Measurements from ENCODE around the gene TMEM63C.
"Not testable (repeated sequence)": the region's sequence is repeated elsewhere in the genome, so short reads cannot be mapped to it uniquely, and the experiment has no call there.

The TMEM63C gene

DNA sequence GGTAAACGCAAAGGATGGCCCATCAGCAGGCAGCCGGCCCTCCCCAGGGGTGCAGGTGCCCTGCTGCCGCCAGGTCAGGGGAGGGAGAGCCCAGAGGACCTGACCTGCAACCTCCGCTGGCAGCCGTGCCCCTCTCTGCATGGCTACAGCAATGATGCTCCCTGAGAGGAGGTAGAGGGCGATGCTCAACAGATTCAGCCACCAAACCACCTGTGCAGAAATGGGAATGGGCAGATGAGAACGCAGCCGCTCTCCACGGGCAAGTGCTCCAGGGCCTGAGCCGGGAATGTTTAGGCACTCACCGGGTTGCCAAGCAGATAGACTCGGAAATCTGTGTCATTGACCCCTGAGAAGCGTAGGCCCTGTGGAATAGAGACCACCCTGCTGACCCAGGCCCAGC lies 98.1 kb downstream of the TMEM63C start:
- Histone ChIP-seq H3K9ac (ENCODE audit: low read length) (no peak overlapping the region), H3K9me3 (ENCODE audit: insufficient read depth, low read length) (no peaks in the 10 kb centered on the region), H3K36me3 (replicated peaks; ENCODE audit: low read depth, low read length) (peaks cover 10% of the 10 kb centered on the region), H3K4me1 (ENCODE audit: low read length) (peaks cover 6% of the 10 kb centered on the region), H3K27me3 (ENCODE audit: low read depth, low read length) (no peaks in the 10 kb centered on the region), H2AFZ (ENCODE audit: low read depth, low read length) (no peak overlapping the region), H3K27ac (ENCODE audit: low read length) (no peak overlapping the region), H4K20me1 (ENCODE audit: insufficient read depth, low read length) (no peaks in the 10 kb centered on the region), H3K4me3 (ENCODE audit: low read length) (no peak overlapping the region), H3K79me2 (ENCODE audit: low read length) (no peaks in the 10 kb centered on the region), H3K4me2 (ENCODE audit: low read length) (no peak overlapping the region)
- TF ChIP-seq EZH2phosphoT487 (IDR thresholded peaks at IDR 0.05; ENCODE audit: low read depth) = no peak
- TF ChIP-seq, protein P1, sequence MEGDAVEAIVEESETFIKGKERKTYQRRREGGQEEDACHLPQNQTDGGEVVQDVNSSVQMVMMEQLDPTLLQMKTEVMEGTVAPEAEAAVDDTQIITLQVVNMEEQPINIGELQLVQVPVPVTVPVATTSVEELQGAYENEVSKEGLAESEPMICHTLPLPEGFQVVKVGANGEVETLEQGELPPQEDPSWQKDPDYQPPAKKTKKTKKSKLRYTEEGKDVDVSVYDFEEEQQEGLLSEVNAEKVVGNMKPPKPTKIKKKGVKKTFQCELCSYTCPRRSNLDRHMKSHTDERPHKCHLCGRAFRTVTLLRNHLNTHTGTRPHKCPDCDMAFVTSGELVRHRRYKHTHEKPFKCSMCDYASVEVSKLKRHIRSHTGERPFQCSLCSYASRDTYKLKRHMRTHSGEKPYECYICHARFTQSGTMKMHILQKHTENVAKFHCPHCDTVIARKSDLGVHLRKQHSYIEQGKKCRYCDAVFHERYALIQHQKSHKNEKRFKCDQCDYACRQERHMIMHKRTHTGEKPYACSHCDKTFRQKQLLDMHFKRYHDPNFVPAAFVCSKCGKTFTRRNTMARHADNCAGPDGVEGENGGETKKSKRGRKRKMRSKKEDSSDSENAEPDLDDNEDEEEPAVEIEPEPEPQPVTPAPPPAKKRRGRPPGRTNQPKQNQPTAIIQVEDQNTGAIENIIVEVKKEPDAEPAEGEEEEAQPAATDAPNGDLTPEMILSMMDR (IDR thresholded peaks at IDR 0.05; ENCODE audit: low read depth, low read length) = no peak

DNA sequence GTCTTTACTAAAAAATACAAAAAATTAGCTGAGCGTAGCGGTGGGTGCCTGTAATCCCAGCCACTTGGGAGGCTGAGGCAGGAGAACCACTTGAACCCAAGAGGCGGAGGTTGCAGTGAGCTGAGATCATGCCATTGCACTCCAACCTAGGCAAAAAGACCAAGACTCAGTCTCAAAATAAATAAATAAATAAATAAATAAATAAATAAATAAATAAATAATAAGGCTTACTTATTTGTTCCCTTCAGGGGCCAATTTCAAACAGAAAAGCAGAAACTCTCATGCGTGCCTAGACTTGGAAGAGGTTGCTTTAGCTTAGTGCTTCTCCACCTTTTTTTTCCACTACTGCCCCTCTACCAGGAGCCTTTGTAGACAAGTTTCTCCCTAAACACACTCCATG lies 99.3 kb downstream of the TMEM63C start:
- H3K79me2 ChIP-seq (ENCODE audit: low read length); H3K27me3 ChIP-seq (ENCODE audit: low read depth, low read length); H2AFZ ChIP-seq (ENCODE audit: low read depth, low read length); H3K4me2 ChIP-seq (ENCODE audit: low read length); H3K4me1 ChIP-seq (ENCODE audit: low read length); H4K20me1 ChIP-seq (ENCODE audit: insufficient read depth, low read length); H3K9ac ChIP-seq (ENCODE audit: low read length); H3K4me3 ChIP-seq (ENCODE audit: low read length); H3K9me3 ChIP-seq (ENCODE audit: insufficient read depth, low read length); H3K27ac ChIP-seq (ENCODE audit: low read length): not testable (repeated sequence)
- H3K36me3 ChIP-seq (replicated peaks; ENCODE audit: low read depth, low read length) = peaks cover 10% of the 10 kb centered on the region

DNA sequence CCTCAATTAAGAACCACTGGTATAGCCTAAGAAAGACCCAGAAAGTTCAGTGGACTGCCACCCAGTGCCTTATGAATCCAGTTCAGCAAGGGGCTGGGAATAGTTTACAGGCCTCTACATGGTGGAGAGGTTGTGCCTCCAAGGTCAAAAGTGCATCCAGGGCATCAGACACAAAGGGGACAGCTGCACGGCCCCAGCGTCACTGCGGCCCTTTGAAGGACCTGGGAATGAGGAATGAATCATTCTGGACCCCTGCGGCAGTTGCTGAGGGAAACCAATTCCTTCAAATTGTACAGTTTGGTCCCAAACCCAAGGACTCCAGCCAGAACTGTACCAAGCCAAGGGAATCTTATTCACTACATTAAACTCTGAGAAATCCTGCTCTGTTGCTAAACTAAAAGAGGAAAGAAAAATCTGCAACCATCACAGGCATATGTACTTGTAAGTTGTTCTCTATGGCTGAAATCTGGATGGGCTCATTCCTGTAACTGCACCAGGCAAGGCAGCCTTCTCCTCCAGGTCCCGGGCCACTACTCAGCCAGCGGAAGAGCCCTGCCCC lies 100.3 kb downstream of the TMEM63C start:
- H3K4me3 ChIP-seq (ENCODE audit: low read length) = no peak overlapping the region
- no peak overlapping the region for H3K9ac ChIP-seq (ENCODE audit: low read length)
- H4K20me1 ChIP-seq (ENCODE audit: insufficient read depth, low read length) = no peaks in the 10 kb centered on the region
- no peak overlapping the region for H2AFZ ChIP-seq (ENCODE audit: low read depth, low read length)
- H3K4me1 ChIP-seq (ENCODE audit: low read length) = peaks cover 6% of the 10 kb centered on the region
- TF ChIP-seq, protein P1 (IDR thresholded peaks at IDR 0.05; ENCODE audit: low read depth, low read length) = no peak
- TF ChIP-seq EZH2phosphoT487 (IDR thresholded peaks at IDR 0.05; ENCODE audit: low read depth) = no peak
- H3K27me3 ChIP-seq (ENCODE audit: low read depth, low read length) = no peaks in the 10 kb centered on the region
- H3K9me3 ChIP-seq (ENCODE audit: insufficient read depth, low read length) = no peaks in the 10 kb centered on the region
- H3K4me2 ChIP-seq (ENCODE audit: low read length) = no peak overlapping the region
- H3K27ac ChIP-seq (ENCODE audit: low read length) = no peak overlapping the region
- H3K36me3 ChIP-seq (replicated peaks; ENCODE audit: low read depth, low read length) = peaks cover 10% of the 10 kb centered on the region
- no peaks in the 10 kb centered on the region for H3K79me2 ChIP-seq (ENCODE audit: low read length)

DNA sequence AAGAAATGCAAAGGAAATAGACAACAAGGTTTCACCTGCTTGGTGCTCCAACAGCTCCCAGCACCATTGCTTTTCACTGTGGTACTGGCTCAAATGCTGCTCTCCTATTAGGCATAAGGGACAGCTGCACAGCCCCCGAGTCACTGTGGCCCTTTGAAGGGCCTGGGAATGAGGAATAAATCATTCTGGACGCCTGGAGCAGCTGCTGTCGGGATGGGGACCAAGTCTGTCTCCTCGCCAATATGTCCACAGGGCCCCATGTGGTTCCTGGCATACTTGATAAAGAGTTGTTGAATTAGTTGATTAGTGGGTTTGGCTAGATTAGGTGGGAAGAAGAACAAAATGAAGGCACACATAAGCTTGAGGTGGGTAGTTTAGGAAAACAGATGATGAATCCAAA lies 102.5 kb downstream of the TMEM63C start:
- H2AFZ ChIP-seq (ENCODE audit: low read depth, low read length) = no peak overlapping the region
- H3K4me1 ChIP-seq (ENCODE audit: low read length) = peaks cover 6% of the 10 kb centered on the region
- no peaks in the 10 kb centered on the region for H3K79me2 ChIP-seq (ENCODE audit: low read length)
- TF ChIP-seq, protein P1 (IDR thresholded peaks at IDR 0.05; ENCODE audit: low read depth, low read length) = no peak
- TF ChIP-seq EZH2phosphoT487 (IDR thresholded peaks at IDR 0.05; ENCODE audit: low read depth) = no peak
- no peak overlapping the region for H3K27ac ChIP-seq (ENCODE audit: low read length)
- no peaks in the 10 kb centered on the region for H3K27me3 ChIP-seq (ENCODE audit: low read depth, low read length)
- H4K20me1 ChIP-seq (ENCODE audit: insufficient read depth, low read length) = no peaks in the 10 kb centered on the region
- H3K4me2 ChIP-seq (ENCODE audit: low read length) = no peak overlapping the region
- no peak overlapping the region for H3K4me3 ChIP-seq (ENCODE audit: low read length)
- H3K9me3 ChIP-seq (ENCODE audit: insufficient read depth, low read length) = no peaks in the 10 kb centered on the region
- no peak overlapping the region for H3K9ac ChIP-seq (ENCODE audit: low read length)
- peaks cover 10% of the 10 kb centered on the region for H3K36me3 ChIP-seq (replicated peaks; ENCODE audit: low read depth, low read length)

DNA sequence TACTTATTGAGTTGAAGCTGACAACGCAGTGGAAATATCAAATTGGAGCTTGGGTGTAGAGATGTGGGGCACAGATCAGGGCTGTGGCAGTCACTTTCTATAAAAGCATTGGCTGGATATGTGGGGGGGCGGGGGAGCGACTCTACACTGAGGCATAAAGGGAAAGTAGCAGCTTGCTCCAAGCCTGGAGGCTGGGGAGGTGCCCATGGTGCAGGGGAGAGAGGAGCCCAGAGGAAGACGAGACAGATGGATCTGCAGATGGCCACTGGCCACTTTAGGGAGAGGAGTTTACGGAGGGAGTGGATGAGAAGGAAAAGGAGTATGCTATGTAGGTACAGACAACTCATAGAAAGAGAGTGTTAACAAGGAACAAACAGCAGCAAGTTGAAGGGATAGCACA lies 102.9 kb downstream of the TMEM63C start:
- Histone ChIP-seq H3K9me3 (ENCODE audit: insufficient read depth, low read length) (no peaks in the 10 kb centered on the region), H3K4me3 (ENCODE audit: low read length) (no peak overlapping the region), H3K9ac (ENCODE audit: low read length) (no peak overlapping the region), H3K79me2 (ENCODE audit: low read length) (no peaks in the 10 kb centered on the region), H3K27ac (ENCODE audit: low read length) (no peak overlapping the region), H2AFZ (ENCODE audit: low read depth, low read length) (no peak overlapping the region), H3K4me2 (ENCODE audit: low read length) (no peak overlapping the region), H3K4me1 (ENCODE audit: low read length) (peaks cover 6% of the 10 kb centered on the region), H3K27me3 (ENCODE audit: low read depth, low read length) (no peaks in the 10 kb centered on the region), H3K36me3 (replicated peaks; ENCODE audit: low read depth, low read length) (peaks cover 10% of the 10 kb centered on the region), H4K20me1 (ENCODE audit: insufficient read depth, low read length) (no peaks in the 10 kb centered on the region)
- TF ChIP-seq, protein P1 (IDR thresholded peaks at IDR 0.05; ENCODE audit: low read depth, low read length) = no peak
- TF ChIP-seq EZH2phosphoT487 (IDR thresholded peaks at IDR 0.05; ENCODE audit: low read depth) = no peak
